Measurements from ENCODE around the gene STAMBPL1.

Gene STAMBPL1

DNA sequence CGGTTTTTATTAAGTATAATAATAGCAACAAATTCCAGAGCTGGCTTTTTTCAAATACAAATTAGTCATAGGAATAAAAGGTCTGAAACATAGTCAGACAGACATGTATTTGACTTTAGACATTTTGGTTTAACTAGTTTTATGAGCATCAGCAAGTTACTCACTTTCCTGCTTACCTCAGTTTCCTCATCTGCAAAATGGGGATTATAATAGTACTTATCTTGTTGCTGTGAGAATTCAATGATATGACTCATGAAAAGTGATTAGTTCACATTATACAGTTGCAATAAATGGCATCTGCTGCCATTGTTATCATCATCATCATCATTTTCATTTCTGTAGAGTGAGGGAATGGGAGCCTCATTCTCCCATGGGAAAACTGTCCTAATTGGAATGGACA lies 39.0 kb downstream of the STAMBPL1 start:
- H2BK12ac ChIP-seq (ENCODE audit: low read length in 2 of 2), result no peak overlapping the region
- peaks cover 2% of the 10 kb centered on the region for H3K79me1 ChIP-seq (replicated peaks; ENCODE audit: low read length, poor library complexity, severe bottlenecking)
- H2AK5ac ChIP-seq (ENCODE audit: low read length, severe bottlenecking), result no peak overlapping the region
- no peak overlapping the region for H2AFZ ChIP-seq (ENCODE audit: low read depth, low read length)
- no peak overlapping the region for H3K14ac ChIP-seq (ENCODE audit: low read length in 2 of 2)
- DNase-seq, result no peak
- H3K27ac ChIP-seq (ENCODE audit: low read length, poor library complexity, severe bottlenecking), result no peak overlapping the region
- no peak overlapping the region for H3K23ac ChIP-seq (ENCODE audit: low read length in 2 of 2)
- H2BK15ac ChIP-seq (ENCODE audit: low read depth, poor library complexity, severe bottlenecking), result no peak overlapping the region
- H3K4me3 ChIP-seq (ENCODE audit: insufficient read depth in 1 of 2, low read depth in 1 of 2, low read length in 2 of 2), result no peak overlapping the region
- H3K4me1 ChIP-seq (ENCODE audit: control insufficient read depth, insufficient read depth, low read depth, low read length), result peaks cover 3% of the 10 kb centered on the region
- no CpG with 5 or more reads among the region's 1 CpG for WGBS
- H3K18ac ChIP-seq (ENCODE audit: low read depth in 1 of 2, low read length in 2 of 2), result no peak overlapping the region
- H3K9me3 ChIP-seq (ENCODE audit: control insufficient read depth, low read length), result no peaks in the 10 kb centered on the region
- no peak overlapping the region for H2BK5ac ChIP-seq (ENCODE audit: low read depth, low read length, poor library complexity, severe bottlenecking)
- H3K4ac ChIP-seq (ENCODE audit: low read depth in 1 of 2, low read length in 2 of 2), result no peak overlapping the region
- H3K36me3 ChIP-seq (ENCODE audit: control insufficient read depth in 1 of 2, insufficient read depth in 2 of 2, low read depth in 1 of 2, low read length in 2 of 2), result peaks cover 8 to 60% of the 10 kb centered on the region in 2 experiments
- H3K27me3 ChIP-seq (ENCODE audit: control insufficient read depth in 1 of 2, insufficient read depth in 1 of 2, low read length in 2 of 2), result no peaks in the 10 kb centered on the region
- no peak overlapping the region for H4K8ac ChIP-seq (ENCODE audit: low read length)
- no peak overlapping the region for H4K91ac ChIP-seq (ENCODE audit: low read length)
- no peak overlapping the region for H3K9ac ChIP-seq (ENCODE audit: low read length)
- H3K4me2 ChIP-seq (ENCODE audit: low read length, poor library complexity, severe bottlenecking), result no peak overlapping the region
- H2BK120ac ChIP-seq (ENCODE audit: low read depth, low read length), result no peak overlapping the region

DNA sequence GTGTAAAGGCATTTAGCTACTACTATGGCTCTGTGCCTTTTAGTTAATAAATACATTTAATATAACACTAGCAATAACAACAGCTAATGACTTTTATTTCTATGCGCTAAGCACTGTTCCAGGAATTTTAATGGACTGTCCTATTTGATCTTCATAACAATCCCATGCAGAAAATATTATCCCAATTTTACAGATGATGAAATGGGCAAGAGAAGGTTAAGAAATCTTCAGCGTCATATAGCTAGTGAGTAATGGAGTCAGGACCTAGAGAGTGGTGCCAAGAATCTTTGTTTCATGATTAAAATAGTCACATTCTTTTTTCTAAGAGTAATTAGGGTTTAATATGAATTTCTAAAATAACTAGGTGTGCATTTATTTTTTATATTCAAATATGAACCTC lies 40.2 kb downstream of the STAMBPL1 start:
- no peak overlapping the region for H3K9ac ChIP-seq (ENCODE audit: low read length)
- H4K8ac ChIP-seq (ENCODE audit: low read length), result no peak overlapping the region
- H2BK120ac ChIP-seq (ENCODE audit: low read depth, low read length), result no peak overlapping the region
- H2AFZ ChIP-seq (ENCODE audit: low read depth, low read length), result no peak overlapping the region
- peaks cover 8 to 68% of the 10 kb centered on the region in 2 experiments for H3K36me3 ChIP-seq (ENCODE audit: control insufficient read depth in 1 of 2, insufficient read depth in 2 of 2, low read depth in 1 of 2, low read length in 2 of 2)
- no peak overlapping the region for H2BK15ac ChIP-seq (ENCODE audit: low read depth, poor library complexity, severe bottlenecking)
- no peak overlapping the region for H3K4me3 ChIP-seq (ENCODE audit: insufficient read depth in 1 of 2, low read depth in 1 of 2, low read length in 2 of 2)
- H2BK12ac ChIP-seq (ENCODE audit: low read length in 2 of 2), result no peak overlapping the region
- H4K91ac ChIP-seq (ENCODE audit: low read length), result no peak overlapping the region
- H3K27ac ChIP-seq (ENCODE audit: low read length, poor library complexity, severe bottlenecking), result no peak overlapping the region
- peaks cover 3% of the 10 kb centered on the region for H3K4me1 ChIP-seq (ENCODE audit: control insufficient read depth, insufficient read depth, low read depth, low read length)
- peaks cover 2% of the 10 kb centered on the region for H3K79me1 ChIP-seq (replicated peaks; ENCODE audit: low read length, poor library complexity, severe bottlenecking)
- H3K9me3 ChIP-seq (ENCODE audit: control insufficient read depth, low read length), result no peaks in the 10 kb centered on the region
- H2BK5ac ChIP-seq (ENCODE audit: low read depth, low read length, poor library complexity, severe bottlenecking), result no peak overlapping the region
- H3K4me2 ChIP-seq (ENCODE audit: low read length, poor library complexity, severe bottlenecking), result no peak overlapping the region
- no peak for DNase-seq
- no peak overlapping the region for H3K4ac ChIP-seq (ENCODE audit: low read depth in 1 of 2, low read length in 2 of 2)
- H3K23ac ChIP-seq (ENCODE audit: low read length in 2 of 2), result no peak overlapping the region
- no peak overlapping the region for H3K14ac ChIP-seq (ENCODE audit: low read length in 2 of 2)
- H3K27me3 ChIP-seq (ENCODE audit: control insufficient read depth in 1 of 2, insufficient read depth in 1 of 2, low read length in 2 of 2), result no peaks in the 10 kb centered on the region
- no peak overlapping the region for H2AK5ac ChIP-seq (ENCODE audit: low read length, severe bottlenecking)
- H3K18ac ChIP-seq (ENCODE audit: low read depth in 1 of 2, low read length in 2 of 2), result no peak overlapping the region
- WGBS, result 50% methylated on average over 2 of the region's 2 CpGs

DNA sequence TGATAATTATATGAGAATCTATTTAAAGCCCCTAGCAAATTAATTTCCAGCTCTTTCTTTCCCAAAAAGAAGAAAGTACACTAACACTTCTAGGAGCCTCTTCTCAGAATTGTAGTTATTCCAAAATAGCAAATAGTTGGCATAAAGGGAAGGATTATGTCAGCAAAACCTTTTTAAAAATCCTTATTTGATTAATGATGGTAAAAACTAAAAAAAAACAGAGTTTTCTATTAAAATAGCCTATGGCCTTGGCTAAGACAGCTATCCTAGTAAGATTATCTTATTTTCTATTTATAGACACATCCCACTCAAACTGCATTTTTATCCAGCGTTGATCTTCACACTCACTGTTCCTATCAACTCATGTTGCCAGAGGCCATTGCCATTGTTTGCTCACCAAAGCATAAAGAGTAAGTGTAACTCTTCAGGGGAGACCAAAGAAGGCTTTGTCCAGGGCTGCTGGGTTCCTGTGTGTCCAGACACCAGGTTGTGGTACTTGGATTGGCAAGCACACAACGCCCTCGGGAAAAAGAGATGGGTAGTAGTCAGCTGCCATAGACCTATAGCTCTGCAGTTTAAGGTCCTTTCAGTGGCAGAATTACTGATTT lies 41.0 kb downstream of the STAMBPL1 start:
- H3K9me3 ChIP-seq (ENCODE audit: control insufficient read depth, low read length), result no peaks in the 10 kb centered on the region
- H3K4me1 ChIP-seq (ENCODE audit: control insufficient read depth, insufficient read depth, low read depth, low read length), result peaks cover 4% of the 10 kb centered on the region
- H2BK5ac ChIP-seq (ENCODE audit: low read depth, low read length, poor library complexity, severe bottlenecking), result no peak overlapping the region
- H3K27ac ChIP-seq (ENCODE audit: low read length, poor library complexity, severe bottlenecking), result no peak overlapping the region
- no peak overlapping the region for H3K4me2 ChIP-seq (ENCODE audit: low read length, poor library complexity, severe bottlenecking)
- H2AFZ ChIP-seq (ENCODE audit: low read depth, low read length), result no peak overlapping the region
- H3K4ac ChIP-seq (ENCODE audit: low read depth in 1 of 2, low read length in 2 of 2), result no peak overlapping the region
- no peak overlapping the region for H2BK15ac ChIP-seq (ENCODE audit: low read depth, poor library complexity, severe bottlenecking)
- H2BK120ac ChIP-seq (ENCODE audit: low read depth, low read length), result no peak overlapping the region
- DNase-seq, result no peak
- no peak overlapping the region for H3K14ac ChIP-seq (ENCODE audit: low read length in 2 of 2)
- H3K23ac ChIP-seq (ENCODE audit: low read length in 2 of 2), result no peak overlapping the region
- H3K4me3 ChIP-seq (ENCODE audit: insufficient read depth in 1 of 2, low read depth in 1 of 2, low read length in 2 of 2), result no peak overlapping the region
- no peak overlapping the region for H4K8ac ChIP-seq (ENCODE audit: low read length)
- H3K79me1 ChIP-seq (replicated peaks; ENCODE audit: low read length, poor library complexity, severe bottlenecking), result no peaks in the 10 kb centered on the region
- 100% methylated on average over 3 of the region's 3 CpGs for WGBS
- H4K91ac ChIP-seq (ENCODE audit: low read length), result no peak overlapping the region
- no peak overlapping the region for H2BK12ac ChIP-seq (ENCODE audit: low read length in 2 of 2)
- H3K18ac ChIP-seq (ENCODE audit: low read depth in 1 of 2, low read length in 2 of 2), result no peak overlapping the region
- H3K9ac ChIP-seq (ENCODE audit: low read length), result no peak overlapping the region
- no peaks in the 10 kb centered on the region for H3K27me3 ChIP-seq (ENCODE audit: control insufficient read depth in 1 of 2, insufficient read depth in 1 of 2, low read length in 2 of 2)
- H2AK5ac ChIP-seq (ENCODE audit: low read length, severe bottlenecking), result no peak overlapping the region
- peaks cover 7 to 64% of the 10 kb centered on the region in 2 experiments for H3K36me3 ChIP-seq (ENCODE audit: control insufficient read depth in 1 of 2, insufficient read depth in 2 of 2, low read depth in 1 of 2, low read length in 2 of 2)

DNA sequence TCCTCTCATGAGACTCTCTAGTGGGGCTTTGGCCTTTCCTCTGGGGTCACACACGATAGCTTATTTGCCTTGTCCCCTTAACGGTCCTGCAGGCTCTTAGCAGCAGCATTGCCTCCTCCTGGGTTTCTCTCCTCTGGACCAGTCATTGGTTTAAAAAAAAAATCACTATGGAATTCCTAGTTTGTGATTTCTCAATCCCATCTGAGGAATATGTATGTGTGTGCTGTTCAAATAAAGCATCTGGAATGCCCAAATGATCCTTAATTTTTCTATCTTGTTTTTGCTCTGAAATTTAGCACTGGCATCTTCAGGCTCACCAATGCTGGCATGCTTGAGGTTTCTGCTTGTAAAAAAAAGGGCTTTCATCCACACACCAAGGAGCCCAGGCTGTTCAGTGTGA lies 42.0 kb downstream of the STAMBPL1 start:
- Histone ChIP-seq H2BK12ac (ENCODE audit: low read length in 2 of 2) (no peak overlapping the region), H3K27me3 (ENCODE audit: control insufficient read depth in 1 of 2, insufficient read depth in 1 of 2, low read length in 2 of 2) (no peaks in the 10 kb centered on the region), H3K14ac (ENCODE audit: low read length in 2 of 2) (no peak overlapping the region), H3K4ac (ENCODE audit: low read depth in 1 of 2, low read length in 2 of 2) (no peak overlapping the region), H4K91ac (ENCODE audit: low read length) (no peak overlapping the region), H2BK120ac (ENCODE audit: low read depth, low read length) (no peak overlapping the region), H3K4me2 (ENCODE audit: low read length, poor library complexity, severe bottlenecking) (no peak overlapping the region), H3K4me1 (ENCODE audit: control insufficient read depth, insufficient read depth, low read depth, low read length) (peaks cover 4% of the 10 kb centered on the region), H3K27ac (ENCODE audit: low read length, poor library complexity, severe bottlenecking) (no peak overlapping the region), H2BK15ac (ENCODE audit: low read depth, poor library complexity, severe bottlenecking) (no peak overlapping the region), H3K9ac (ENCODE audit: low read length) (no peak overlapping the region), H2BK5ac (ENCODE audit: low read depth, low read length, poor library complexity, severe bottlenecking) (no peak overlapping the region), H2AK5ac (ENCODE audit: low read length, severe bottlenecking) (no peak overlapping the region), H3K9me3 (ENCODE audit: control insufficient read depth, low read length) (no peaks in the 10 kb centered on the region), H3K79me1 (replicated peaks; ENCODE audit: low read length, poor library complexity, severe bottlenecking) (no peaks in the 10 kb centered on the region), H3K18ac (ENCODE audit: low read depth in 1 of 2, low read length in 2 of 2) (no peak overlapping the region), H4K8ac (ENCODE audit: low read length) (no peak overlapping the region), H3K23ac (ENCODE audit: low read length in 2 of 2) (no peak overlapping the region), H2AFZ (ENCODE audit: low read depth, low read length) (no peak overlapping the region), H3K4me3 (ENCODE audit: insufficient read depth in 1 of 2, low read depth in 1 of 2, low read length in 2 of 2) (no peak overlapping the region), H3K36me3 (ENCODE audit: control insufficient read depth in 1 of 2, insufficient read depth in 2 of 2, low read depth in 1 of 2, low read length in 2 of 2) (peaks cover 7 to 55% of the 10 kb centered on the region in 2 experiments)
- DNase-seq, result no peak
- WGBS, result 100% methylated on average over 2 of the region's 2 CpGs

Measured in mesenchymal stem cell (in vitro differentiated cells and primary cell).